WTC11 (cell line): ENCODE measurements around the gene TDP2. TPM values are rescaled to one million over a fixed set of nuclear protein-coding genes. Genes with fewer than 3 reads are reported as not detected.

Source experiments
- ATAC-seq: fragments of 200-7000 bp; cut with Tn5 transposase; 2 replicates; pipeline ENCODE4 v1.10.0; 2021; ENCODE audit warnings: mild to moderate bottlenecking, moderate library complexity
- CTCF ChIA-PET: fragments of 300-600 bp; sonication (Branson Sonifier 250); formaldehyde crosslinking; loops from one replicate; lab custom pipeline; 2021; ENCODE audit warnings: antibody characterized with exemption; lab: Charles Lee
- POLR2A ChIA-PET: fragments of 350-600 bp; sonication (Branson Sonifier 250); formaldehyde crosslinking; loops from one replicate; lab custom pipeline; 2021; ENCODE audit warnings: antibody characterized with exemption; lab: Charles Lee
- DNase-seq: peaks from one replicate; pipeline ENCODE4 v3.0.0; 2021; ENCODE audit warnings: low spot score
- H3K27ac Mint-ChIP-seq: 2 replicates; pipeline ENCODE4 v1.8.0; 2021; ENCODE audit warnings: mixed read lengths
- H3K27me3 Mint-ChIP-seq: 2 replicates; pipeline ENCODE4 v1.8.0; 2021; ENCODE audit warnings: low read depth, mild to moderate bottlenecking, moderate library complexity, mixed read lengths
- H3K36me3 Mint-ChIP-seq: 2 replicates; pipeline ENCODE4 v1.8.0; 2021; ENCODE audit warnings: mixed read lengths
- H3K4me1 Mint-ChIP-seq: 2 replicates; pipeline ENCODE4 v1.8.0; 2022; ENCODE audit warnings: mixed read lengths
- H3K4me3 Mint-ChIP-seq: 2 replicates; pipeline ENCODE4 v1.8.0; 2021; ENCODE audit warnings: mild to moderate bottlenecking, moderate library complexity, mixed read lengths
- H3K9me3 Mint-ChIP-seq: 2 replicates; pipeline ENCODE4 v1.8.0; 2021; ENCODE audit warnings: mixed read lengths
- CREB1 ChIP-seq: sonication (generic); formaldehyde crosslinking; IDR thresholded peaks from 2 replicates; pipeline ENCODE4 v1.8.0; 2023; ENCODE audit warnings: mild to moderate bottlenecking, missing genetic modification reagents
- E2F5 ChIP-seq: sonication (generic); formaldehyde crosslinking; IDR thresholded peaks from 2 replicates; pipeline ENCODE4 v1.8.1; 2022; ENCODE audit warnings: mild to moderate bottlenecking, moderate library complexity, missing genetic modification reagents
- ETV6 ChIP-seq: sonication (generic); formaldehyde crosslinking; IDR thresholded peaks from 2 replicates; pipeline ENCODE4 v1.8.1; 2022; ENCODE audit warnings: mild to moderate bottlenecking, missing genetic modification reagents
- FOXP4 ChIP-seq: sonication (generic); formaldehyde crosslinking; IDR thresholded peaks from 2 replicates; pipeline ENCODE4 v1.8.0; 2022; ENCODE audit warnings: mild to moderate bottlenecking, missing genetic modification reagents
- IRF2 ChIP-seq: sonication (generic); formaldehyde crosslinking; IDR thresholded peaks from 2 replicates; pipeline ENCODE4 v1.8.0; 2022; ENCODE audit warnings: low read depth, missing genetic modification reagents, borderline replicate concordance
- KAT7 ChIP-seq: sonication (generic); formaldehyde crosslinking; IDR thresholded peaks from 2 replicates; pipeline ENCODE4 v1.8.1; 2023; ENCODE audit warnings: missing genetic modification reagents, mild to moderate bottlenecking, borderline replicate concordance
- NFATC4 ChIP-seq: fragments of 250-450 bp; sonication (Bioruptor Pico); IDR thresholded peaks from 2 replicates; pipeline ENCODE4 v1.9.0; 2021; ENCODE audit warnings: mild to moderate bottlenecking
- NFYB ChIP-seq: sonication (generic); formaldehyde crosslinking; conservative IDR thresholded peaks from 2 replicates; pipeline ENCODE4 v1.8.0; 2022; ENCODE audit warnings: low read depth, missing genetic modification reagents
- OVOL2 ChIP-seq: fragments of 250-450 bp; sonication (Bioruptor Pico); IDR thresholded peaks from 2 replicates; pipeline ENCODE4 v1.9.0; 2021; ENCODE audit warnings: mild to moderate bottlenecking, borderline replicate concordance
- PRRX2 ChIP-seq: fragments of 250-450 bp; sonication (Bioruptor Pico); IDR thresholded peaks from 2 replicates; pipeline ENCODE4 v1.8.0; 2021; ENCODE audit warnings: mild to moderate bottlenecking
- RELA ChIP-seq: sonication (generic); formaldehyde crosslinking; IDR thresholded peaks from 2 replicates; pipeline ENCODE4 v1.8.1; 2022; ENCODE audit warnings: missing genetic modification reagents, mild to moderate bottlenecking, borderline replicate concordance
- ZNF121 ChIP-seq: sonication (generic); formaldehyde crosslinking; IDR thresholded peaks from 2 replicates; pipeline ENCODE4 v1.8.0; 2023; ENCODE audit warnings: missing genetic modification reagents
- total RNA-seq: library from RNA; stranded (reverse); gene quantifications from 3 replicates; pipeline ENCODE4 v1.2.3, GENCODE V29; 2021
- TF ChIP-seq, protein P1 (sequence below): sonication (generic); formaldehyde crosslinking; IDR thresholded peaks from 2 replicates; pipeline ENCODE4 v1.8.0; 2022; ENCODE audit warnings: mild to moderate bottlenecking, missing genetic modification reagents
- TF ChIP-seq, protein P2 (sequence below): sonication (generic); formaldehyde crosslinking; IDR thresholded peaks from 2 replicates; pipeline ENCODE4 v1.8.0; 2022; ENCODE audit warnings: mild to moderate bottlenecking, missing genetic modification reagents
- TF ChIP-seq, protein P3 (sequence below): sonication (generic); formaldehyde crosslinking; IDR thresholded peaks from 2 replicates; pipeline ENCODE4 v1.8.1; 2022; ENCODE audit warnings: missing genetic modification reagents, borderline replicate concordance
- TF ChIP-seq, protein P4 (sequence below): fragments of 250-450 bp; sonication (Bioruptor Pico); IDR thresholded peaks from 2 replicates; pipeline ENCODE4 v1.9.0; 2021; ENCODE audit warnings: mild to moderate bottlenecking
- TF ChIP-seq, protein P5 (sequence below): fragments of 250-450 bp; sonication (Bioruptor Pico); IDR thresholded peaks from 2 replicates; pipeline ENCODE4 v1.9.0; 2021; ENCODE audit warnings: mild to moderate bottlenecking, borderline replicate concordance
- TF ChIP-seq, protein P6 (sequence below): sonication (generic); formaldehyde crosslinking; IDR thresholded peaks from 2 replicates; pipeline ENCODE4 v1.8.0; 2023; ENCODE audit warnings: missing genetic modification reagents

Gene TDP2
- total RNA-seq, 1 experiment from 2014 or later: 49.1 TPM

GRCh38 chr6:24664046-24664987 is 2.4 kb downstream of the TDP2 start (continued):
- TF ChIP-seq, protein P1, sequence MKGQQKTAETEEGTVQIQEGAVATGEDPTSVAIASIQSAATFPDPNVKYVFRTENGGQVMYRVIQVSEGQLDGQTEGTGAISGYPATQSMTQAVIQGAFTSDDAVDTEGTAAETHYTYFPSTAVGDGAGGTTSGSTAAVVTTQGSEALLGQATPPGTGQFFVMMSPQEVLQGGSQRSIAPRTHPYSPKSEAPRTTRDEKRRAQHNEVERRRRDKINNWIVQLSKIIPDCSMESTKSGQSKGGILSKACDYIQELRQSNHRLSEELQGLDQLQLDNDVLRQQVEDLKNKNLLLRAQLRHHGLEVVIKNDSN: no peak
- TF ChIP-seq CREB1 (CRISPR knock-in tag): no peak
- TF ChIP-seq FOXP4 (CRISPR knock-in tag): no peak
- TF ChIP-seq, protein P2, sequence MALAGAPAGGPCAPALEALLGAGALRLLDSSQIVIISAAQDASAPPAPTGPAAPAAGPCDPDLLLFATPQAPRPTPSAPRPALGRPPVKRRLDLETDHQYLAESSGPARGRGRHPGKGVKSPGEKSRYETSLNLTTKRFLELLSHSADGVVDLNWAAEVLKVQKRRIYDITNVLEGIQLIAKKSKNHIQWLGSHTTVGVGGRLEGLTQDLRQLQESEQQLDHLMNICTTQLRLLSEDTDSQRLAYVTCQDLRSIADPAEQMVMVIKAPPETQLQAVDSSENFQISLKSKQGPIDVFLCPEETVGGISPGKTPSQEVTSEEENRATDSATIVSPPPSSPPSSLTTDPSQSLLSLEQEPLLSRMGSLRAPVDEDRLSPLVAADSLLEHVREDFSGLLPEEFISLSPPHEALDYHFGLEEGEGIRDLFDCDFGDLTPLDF (CRISPR knock-in tag): no peak
- TF ChIP-seq ETV6: no peak
- TF ChIP-seq RELA: no peak
- TF ChIP-seq OVOL2 (CRISPR knock-in tag): no peak
- no peak for TF ChIP-seq E2F5
- TF ChIP-seq NFYB: no peak
- TF ChIP-seq, protein P3, sequence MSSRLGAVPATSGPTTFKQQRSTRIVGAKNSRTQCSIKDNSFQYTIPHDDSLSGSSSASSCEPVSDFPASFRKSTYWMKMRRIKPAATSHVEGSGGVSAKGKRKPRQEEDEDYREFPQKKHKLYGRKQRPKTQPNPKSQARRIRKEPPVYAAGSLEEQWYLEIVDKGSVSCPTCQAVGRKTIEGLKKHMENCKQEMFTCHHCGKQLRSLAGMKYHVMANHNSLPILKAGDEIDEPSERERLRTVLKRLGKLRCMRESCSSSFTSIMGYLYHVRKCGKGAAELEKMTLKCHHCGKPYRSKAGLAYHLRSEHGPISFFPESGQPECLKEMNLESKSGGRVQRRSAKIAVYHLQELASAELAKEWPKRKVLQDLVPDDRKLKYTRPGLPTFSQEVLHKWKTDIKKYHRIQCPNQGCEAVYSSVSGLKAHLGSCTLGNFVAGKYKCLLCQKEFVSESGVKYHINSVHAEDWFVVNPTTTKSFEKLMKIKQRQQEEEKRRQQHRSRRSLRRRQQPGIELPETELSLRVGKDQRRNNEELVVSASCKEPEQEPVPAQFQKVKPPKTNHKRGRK (CRISPR knock-in tag): no peak
- no peak for TF ChIP-seq IRF2 (CRISPR knock-in tag)
- TF ChIP-seq, protein P4, sequence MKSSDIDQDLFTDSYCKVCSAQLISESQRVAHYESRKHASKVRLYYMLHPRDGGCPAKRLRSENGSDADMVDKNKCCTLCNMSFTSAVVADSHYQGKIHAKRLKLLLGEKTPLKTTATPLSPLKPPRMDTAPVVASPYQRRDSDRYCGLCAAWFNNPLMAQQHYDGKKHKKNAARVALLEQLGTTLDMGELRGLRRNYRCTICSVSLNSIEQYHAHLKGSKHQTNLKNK: no peak
- TF ChIP-seq, protein P5, sequence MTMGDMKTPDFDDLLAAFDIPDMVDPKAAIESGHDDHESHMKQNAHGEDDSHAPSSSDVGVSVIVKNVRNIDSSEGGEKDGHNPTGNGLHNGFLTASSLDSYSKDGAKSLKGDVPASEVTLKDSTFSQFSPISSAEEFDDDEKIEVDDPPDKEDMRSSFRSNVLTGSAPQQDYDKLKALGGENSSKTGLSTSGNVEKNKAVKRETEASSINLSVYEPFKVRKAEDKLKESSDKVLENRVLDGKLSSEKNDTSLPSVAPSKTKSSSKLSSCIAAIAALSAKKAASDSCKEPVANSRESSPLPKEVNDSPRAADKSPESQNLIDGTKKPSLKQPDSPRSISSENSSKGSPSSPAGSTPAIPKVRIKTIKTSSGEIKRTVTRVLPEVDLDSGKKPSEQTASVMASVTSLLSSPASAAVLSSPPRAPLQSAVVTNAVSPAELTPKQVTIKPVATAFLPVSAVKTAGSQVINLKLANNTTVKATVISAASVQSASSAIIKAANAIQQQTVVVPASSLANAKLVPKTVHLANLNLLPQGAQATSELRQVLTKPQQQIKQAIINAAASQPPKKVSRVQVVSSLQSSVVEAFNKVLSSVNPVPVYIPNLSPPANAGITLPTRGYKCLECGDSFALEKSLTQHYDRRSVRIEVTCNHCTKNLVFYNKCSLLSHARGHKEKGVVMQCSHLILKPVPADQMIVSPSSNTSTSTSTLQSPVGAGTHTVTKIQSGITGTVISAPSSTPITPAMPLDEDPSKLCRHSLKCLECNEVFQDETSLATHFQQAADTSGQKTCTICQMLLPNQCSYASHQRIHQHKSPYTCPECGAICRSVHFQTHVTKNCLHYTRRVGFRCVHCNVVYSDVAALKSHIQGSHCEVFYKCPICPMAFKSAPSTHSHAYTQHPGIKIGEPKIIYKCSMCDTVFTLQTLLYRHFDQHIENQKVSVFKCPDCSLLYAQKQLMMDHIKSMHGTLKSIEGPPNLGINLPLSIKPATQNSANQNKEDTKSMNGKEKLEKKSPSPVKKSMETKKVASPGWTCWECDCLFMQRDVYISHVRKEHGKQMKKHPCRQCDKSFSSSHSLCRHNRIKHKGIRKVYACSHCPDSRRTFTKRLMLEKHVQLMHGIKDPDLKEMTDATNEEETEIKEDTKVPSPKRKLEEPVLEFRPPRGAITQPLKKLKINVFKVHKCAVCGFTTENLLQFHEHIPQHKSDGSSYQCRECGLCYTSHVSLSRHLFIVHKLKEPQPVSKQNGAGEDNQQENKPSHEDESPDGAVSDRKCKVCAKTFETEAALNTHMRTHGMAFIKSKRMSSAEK (CRISPR knock-in tag): no peak
- TF ChIP-seq ZNF121: no peak

DNA sequence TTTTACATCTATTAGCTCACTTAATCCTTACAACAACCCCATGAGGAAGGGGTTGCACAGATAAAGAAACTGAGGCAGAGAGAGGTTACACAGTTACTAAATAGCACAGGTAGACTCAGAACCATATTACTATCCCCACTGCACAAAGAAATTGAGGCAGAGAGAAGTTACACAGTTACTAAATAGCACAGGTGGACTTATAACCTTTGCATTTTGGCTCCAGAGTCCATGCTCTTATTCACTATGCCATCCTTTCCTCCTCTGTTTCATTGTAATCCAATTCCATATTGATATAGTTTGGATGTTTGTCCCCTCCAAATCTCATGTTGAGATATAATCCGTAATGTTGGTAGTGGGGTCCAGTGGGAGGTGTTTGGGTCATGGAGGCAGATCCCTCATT is 3.5 kb downstream of the TDP2 start:
- DNase-seq: no peak
- Mint-ChIP-seq H3K36me3 (peaks cover 46% of the 10 kb centered on the region), H3K4me3 (no peak overlapping the region), H3K27me3 (no peaks in the 10 kb centered on the region), H3K9me3 (no peaks in the 10 kb centered on the region), H3K27ac (peak overlapping the region; percentile 12; the same call in 1 of the 2 replicates), H3K4me1 (peaks cover 49% of the 10 kb centered on the region)
- TF ChIP-seq KAT7 (CRISPR knock-in tag) (no peak), PRRX2 (CRISPR knock-in tag) (no peak), NFATC4 (no peak)
- TF ChIP-seq, protein P6, sequence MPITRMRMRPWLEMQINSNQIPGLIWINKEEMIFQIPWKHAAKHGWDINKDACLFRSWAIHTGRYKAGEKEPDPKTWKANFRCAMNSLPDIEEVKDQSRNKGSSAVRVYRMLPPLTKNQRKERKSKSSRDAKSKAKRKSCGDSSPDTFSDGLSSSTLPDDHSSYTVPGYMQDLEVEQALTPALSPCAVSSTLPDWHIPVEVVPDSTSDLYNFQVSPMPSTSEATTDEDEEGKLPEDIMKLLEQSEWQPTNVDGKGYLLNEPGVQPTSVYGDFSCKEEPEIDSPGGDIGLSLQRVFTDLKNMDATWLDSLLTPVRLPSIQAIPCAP (CRISPR knock-in tag): no peak
- TF ChIP-seq, protein P4: no peak
- ChIA-PET CTCF (no interaction called here), POLR2A (no interaction called here)
- no peak for ATAC-seq
